Islet precursor cell (in vitro differentiated cells): Measurements from ENCODE around the gene HOXA5.

ENCODE experiments used
- DNase-seq: peaks from one replicate; pipeline ENCODE4 v3.0.0-alpha.2; 2018

The HOXA5 gene

DNA sequence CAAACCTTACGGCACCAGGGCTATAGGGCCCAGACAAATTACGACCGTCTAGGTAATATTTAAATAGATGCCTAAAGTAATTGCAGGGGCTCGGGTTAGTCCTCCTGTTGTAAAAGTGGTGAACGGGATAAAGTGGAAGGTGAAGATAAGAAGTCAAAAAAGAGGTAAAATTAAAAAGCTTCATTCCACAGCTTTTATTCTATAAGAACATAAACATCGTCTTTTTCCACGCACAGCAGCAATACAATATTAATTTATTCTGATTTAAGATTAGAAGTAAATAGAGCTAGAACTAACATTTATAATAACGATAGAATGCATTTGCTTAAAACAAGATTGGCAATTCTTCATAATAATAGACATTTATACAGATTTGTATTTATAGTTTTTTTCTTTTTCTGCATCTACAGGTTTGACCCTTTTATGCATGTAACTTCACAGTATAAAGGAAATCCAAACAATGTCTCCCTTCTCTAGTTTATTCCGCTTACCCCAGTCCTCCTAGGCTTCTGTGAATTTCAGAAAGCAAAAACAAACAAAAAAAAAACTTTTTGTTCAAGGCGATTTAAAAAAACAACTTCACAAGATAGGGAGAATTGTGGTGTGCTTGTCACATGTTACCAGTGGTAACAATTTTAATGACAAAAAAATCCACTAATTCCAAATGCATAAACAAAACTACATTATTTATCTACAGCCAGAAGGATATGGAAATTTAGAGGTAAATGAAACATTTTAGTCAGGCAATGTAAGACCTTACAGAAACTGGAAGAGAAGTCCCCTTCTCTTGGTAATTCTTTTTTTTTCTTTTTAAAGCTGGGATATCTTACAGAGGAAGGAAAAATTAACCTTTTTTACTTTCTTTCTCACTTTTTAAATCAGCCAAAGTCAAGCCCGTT, 27.2 kb upstream of the HOXA5 start:
- no peak for DNase-seq

- DNase-seq = peak; percentile 76
Observed at GRCh38 chr7:27169658-27170425, 26.4 kb upstream of the HOXA5 start.

- DNase-seq = peak; percentile 80
Observed at GRCh38 chr7:27168265-27168947, 24.9 kb upstream of the HOXA5 start.

GRCh38 chr7:27167916-27168264, 24.4 kb upstream of the HOXA5 start:
- DNase-seq = no peak

- peak; percentile 58 for DNase-seq
Observed at GRCh38 chr7:27166531-27167505, 23.3 kb upstream of the HOXA5 start.

DNA sequence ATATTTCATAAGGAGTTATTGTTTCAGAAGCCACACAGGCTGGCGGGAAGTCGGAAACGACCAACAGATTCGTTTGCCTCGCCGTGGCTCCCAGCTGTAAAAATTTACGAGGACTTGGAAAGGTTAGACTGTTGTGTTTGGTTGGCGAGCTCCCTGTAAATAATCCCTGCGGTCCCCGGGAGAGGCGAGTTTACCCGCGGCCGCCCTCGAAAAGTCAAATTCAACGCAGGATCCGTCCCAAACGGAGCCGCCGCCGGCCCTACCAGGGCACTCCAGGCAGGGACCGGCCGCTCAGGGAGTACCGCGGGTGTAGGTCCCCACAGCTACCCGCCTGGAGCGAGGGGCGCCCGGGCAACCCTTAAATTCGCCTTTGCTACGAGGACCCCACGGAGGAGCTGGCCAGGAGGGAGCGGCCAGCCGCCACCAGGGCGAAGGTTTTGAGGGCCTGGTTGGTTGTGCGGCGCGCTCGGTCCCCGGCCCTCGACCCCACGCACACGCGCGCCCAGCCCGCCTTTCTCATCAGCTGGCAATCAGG, 22.6 kb upstream of the HOXA5 start:
- peak; percentile 60 for DNase-seq

DNA sequence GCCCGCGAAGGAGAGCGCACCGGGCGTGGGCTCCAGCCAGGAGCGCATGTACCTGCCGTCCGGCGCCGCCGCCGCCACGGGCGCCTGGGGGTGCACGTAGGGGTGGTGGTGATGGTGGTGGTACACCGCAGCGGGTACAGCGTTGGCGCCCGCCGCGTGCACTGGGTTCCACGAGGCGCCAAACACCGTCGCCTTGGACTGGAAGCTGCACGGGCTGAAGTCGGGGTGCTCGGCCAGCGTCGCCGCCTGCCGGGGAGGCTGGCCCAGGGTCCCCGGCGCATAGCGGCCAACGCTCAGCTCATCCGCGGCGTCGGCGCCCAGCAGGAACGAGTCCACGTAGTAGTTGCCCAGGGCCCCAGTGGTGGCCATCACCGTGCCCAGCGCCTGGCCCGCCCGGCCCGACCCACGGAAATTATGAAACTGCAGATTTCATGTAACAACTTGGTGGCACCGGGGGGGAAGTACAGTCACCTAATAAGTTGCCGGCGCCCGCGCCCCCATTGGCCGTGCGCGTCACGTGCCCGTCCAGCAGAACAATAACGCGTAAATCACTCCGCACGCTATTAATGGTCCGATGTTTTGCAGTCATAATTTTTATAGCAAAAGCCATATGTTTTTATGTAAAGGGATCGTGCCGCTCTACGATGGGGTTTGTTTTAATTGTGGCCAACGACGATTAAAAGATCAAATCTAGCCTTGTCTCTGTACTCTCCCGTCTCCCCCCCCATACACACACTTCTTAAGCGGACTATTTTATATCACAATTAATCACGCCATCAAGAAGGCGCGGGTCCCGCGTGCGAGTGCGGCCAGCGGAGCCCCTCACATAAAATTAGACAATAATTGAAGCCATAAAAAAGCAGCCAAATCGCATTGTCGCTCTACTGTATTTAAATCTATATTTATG, 21.9 kb upstream of the HOXA5 start, which contains the start of gene HOXA9:
HOXA9 (minus strand) TSS at position 449 of the 907 bp plus-strand sequence; CDS start at position 369, 80 bp downstream.
- DNase-seq = no peak

DNA sequence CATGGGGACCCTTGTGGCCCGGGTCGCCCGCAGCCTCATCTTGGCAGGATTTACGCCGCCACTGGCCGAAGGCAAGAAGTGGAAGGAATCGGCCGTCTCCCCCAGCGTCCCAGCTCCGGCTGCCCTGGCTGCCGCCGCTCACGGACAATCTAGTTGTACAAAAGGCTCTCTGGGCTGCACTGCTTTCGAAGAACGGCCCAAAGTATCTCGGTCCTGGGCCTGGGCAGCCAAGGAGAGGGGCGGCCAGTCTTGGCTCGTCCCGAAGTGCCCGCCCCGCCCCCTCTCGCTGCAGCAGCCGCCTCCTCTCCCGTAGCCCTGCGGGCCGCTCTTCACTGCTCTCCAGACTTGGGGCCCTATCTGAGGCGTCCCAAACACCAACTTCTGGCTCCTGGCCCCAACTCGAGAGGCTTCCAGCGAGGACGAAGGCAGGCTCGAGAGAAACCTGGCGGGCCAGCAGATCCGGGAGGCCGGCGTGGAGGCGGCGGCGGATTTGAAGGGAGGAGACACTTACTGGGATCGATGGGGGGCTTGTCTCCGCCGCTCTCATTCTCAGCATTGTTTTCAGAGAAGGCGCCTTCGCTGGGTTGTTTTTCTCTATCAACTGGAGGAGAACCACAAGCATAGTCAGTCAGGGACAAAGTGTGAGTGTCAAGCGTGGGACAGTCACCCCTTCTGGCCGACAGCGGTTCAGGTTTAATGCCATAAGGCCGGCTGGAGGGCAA, 21.0 kb upstream of the HOXA5 start:
- peak; percentile 81 for DNase-seq

- DNase-seq = no peak
Observed at GRCh38 chr7:27164045-27164366, 20.5 kb upstream of the HOXA5 start.

GRCh38 chr7:27163288-27164044, 20.0 kb upstream of the HOXA5 start:
- DNase-seq = peak; percentile 39

DNA sequence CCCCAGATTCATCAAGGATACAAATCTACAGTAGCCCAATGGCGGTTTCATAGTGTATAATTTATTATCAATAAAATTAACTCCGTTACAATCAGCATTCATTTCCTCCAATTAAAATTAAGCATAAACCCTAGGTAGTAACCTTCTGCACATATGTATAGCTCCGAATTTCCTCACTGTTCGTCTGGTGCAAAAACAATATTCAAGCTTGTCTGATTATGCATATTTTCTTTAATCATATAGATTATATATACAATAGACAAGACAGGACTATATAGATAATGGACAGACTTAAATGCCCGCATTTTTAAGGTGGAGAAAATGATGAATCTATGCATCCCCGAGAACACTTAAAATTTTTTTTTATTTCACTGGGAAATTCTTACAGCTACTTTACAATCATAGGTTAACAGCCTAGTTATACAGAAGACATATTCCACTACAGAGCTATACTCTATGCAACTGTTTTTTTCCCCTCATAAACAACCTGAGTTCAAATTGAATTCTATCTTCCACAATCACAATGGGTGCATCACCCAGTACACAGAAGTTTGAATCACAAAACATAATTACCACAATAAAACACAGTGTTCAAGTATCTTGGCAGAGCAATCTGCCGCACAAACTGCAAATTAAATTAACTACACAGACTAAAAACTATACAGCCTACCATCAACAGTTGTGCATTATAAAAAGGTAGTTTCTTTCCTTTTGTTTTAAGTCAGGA, 19.2 kb upstream of the HOXA5 start:
- DNase-seq = no peak

DNA sequence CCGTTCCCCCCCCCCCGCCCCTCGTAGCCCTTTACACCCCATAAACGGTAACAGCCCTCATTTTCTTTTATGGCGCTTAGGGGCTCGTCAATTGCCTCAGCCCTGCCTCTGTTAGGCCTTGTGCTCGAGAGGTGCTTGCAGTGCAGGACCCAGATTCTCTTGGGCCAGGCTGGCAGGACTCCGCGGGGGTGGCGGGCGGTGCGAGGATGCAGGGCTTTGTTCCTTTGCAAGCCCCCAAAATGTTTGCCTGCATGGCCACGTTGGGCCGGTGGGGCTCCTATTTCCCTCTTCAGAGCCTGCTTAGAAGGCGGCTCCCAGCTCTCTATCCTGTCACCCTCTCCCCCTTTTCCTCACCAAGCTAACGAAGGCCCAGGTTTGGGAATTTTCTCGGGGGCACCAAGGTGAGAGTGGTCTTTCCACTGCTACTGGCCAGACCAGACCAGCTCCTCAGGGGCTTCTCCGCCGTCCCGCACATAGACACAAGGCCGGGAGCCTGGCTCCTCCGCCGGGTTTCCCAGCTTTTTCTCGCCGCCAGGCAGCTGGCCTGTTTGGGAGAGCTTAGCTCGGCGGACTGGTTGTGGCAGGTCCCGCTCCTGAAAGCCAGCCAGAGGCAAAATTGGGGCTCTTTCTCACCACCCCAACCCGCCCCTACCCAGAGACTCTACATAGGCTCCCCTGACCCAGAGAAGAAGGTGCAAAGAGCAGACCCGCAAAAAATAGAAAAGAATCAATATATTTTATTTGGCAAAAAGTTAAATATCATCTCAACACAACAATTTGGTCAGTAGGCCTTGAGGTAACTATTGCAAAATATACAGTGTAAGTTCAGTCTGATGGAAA, 18.5 kb upstream of the HOXA5 start:
- DNase-seq = peak; percentile 81

DNA sequence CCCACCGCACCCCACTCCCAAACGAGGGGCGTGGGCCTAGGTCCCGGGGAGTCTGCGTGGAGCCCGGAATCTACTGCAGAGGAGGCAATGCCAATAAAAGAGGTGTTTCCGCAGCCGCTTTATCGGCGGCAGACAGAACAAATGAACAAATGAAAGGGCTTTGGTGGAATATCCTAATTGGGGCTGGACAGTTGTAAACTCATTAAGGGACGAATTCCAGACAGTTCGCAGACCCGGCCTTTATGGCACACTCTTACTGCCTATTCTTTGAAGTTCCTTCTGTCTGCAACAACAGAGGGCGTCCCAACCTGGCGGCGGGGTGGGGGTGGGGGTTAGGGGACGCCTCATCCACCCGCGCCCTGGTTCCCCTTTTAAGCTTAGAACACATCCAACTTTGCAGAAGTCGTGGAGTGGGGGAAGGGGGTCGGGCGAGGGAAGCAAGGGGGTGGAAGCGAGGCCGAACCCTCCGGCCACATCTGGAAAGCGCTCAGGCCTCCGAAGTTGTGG, 17.8 kb upstream of the HOXA5 start:
- DNase-seq = no peak

- DNase-seq = peak; percentile 94
Observed at GRCh38 chr7:27160546-27161213, 17.2 kb upstream of the HOXA5 start.

GRCh38 chr7:27160145-27160545, 16.7 kb upstream of the HOXA5 start:
- DNase-seq = peak; percentile 51

DNA sequence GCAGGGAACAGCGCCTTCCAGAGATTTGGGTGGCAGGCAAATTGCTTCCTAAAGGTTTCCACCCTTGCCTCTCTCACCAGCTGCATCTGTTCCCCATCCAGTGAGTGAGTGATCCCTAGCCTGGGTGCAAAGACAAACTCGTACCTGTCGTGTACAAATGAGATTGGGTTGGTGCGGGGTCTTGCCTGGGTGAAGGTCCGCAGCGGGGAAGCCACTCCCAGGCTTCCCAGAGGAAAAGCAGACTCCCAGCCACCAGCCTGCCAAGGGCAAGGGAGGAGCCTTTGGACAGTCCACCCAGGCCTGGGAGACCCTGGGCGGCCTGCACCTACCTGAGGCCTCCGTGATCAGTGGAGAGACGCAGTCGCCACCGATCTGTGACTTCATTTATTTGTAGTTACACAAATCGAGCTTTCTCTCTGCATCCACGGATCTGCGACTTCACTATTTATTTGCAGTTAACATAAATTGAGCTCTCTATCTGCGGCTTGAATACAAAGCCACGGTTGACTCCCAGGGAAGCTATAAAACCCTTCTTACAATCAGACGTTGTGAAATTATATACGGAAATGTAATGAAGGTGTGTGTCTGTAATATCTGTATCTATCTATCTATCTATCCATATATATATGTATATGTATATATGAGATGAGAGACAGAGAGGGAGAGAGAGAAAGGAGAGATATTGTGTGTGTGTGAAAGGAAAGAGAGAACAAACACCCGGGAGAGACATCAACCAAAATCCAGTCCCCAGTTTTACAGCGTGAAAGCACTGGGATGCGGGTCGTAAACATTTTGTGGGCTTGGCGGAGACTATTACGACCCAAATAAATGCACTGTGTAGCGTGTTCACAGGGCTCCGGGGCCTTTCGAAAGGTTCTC, 16.0 kb upstream of the HOXA5 start:
- DNase-seq = peak; percentile 61
